CD4-positive, alpha-beta T cell treated with Interleukin-1 beta for 1 hour (primary cell): Measurements from ENCODE around the gene IL22.
A peak's percentile ranks its signal among the peaks of the same experiment; 100 is the strongest.

Source experiments
- DNase-seq, 2 donors: peaks; one replicate each; pipeline ENCODE4 v3.0.0-alpha.2; 2020 to 2022

The IL22 gene, protein sequence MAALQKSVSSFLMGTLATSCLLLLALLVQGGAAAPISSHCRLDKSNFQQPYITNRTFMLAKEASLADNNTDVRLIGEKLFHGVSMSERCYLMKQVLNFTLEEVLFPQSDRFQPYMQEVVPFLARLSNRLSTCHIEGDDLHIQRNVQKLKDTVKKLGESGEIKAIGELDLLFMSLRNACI

DNA sequence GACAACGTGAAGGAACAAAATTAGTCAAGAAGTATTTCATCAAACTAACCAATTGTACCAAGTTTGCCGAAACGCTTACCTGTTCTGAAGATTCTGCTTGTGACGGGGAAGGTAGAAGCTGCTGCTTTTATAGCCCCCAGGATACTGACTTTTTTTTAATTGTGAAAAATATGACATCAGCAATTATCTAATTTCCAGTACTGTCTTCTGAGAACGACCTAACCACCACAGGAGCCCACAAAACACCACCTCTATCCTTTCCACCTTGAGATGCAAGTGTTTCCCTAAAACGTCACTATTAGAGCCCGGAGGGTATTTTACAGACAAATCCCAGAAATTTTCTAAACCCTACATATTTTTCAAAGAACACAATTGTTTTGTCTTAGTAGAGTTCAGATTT is at the start of gene IL22:
Gene IL22, minus strand, starts transcription at position 101 of the 400 bp plus-strand sequence. CDS start 156 bp downstream, outside the sequence.
- DNase-seq = no peak

DNA sequence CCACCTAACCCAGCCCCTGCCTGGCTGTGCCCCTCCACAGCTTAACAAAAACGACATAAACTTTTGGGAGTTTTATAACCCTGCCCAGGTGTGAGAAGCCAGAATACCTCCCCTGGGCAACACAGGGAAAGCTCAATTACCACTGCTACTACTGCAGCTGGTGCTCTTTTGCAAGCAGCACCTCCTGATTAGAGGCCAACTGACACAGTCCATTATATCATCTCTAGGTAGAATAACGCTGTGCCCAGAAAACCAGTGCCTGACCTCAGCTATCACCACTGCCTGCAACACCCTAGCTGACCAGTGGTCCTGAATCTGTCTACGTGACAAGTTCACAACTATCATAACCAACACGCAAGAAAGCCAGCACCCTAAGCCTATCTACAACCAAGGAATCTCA is 44.5 kb upstream of the IL22 start:
- DNase-seq = no peak

DNA sequence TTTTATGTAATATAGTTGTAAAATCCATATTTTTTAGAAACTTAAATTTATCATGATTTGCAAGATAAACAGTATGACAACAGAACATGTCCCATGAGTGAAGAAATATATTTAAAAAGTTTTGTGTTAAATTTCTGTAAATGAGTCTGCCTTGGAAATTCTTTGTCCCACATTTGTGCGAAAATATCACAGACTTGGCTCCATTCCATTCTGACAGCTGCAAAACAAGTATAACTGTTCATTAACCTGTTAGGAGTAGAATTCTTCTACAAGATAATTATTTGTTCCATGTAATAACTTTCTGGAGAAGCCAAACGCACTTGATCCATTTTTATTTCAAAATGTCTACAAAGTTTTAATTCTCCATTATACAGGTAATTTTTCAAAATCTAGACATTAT is 40.8 kb upstream of the IL22 start:
- DNase-seq = no peak

DNA sequence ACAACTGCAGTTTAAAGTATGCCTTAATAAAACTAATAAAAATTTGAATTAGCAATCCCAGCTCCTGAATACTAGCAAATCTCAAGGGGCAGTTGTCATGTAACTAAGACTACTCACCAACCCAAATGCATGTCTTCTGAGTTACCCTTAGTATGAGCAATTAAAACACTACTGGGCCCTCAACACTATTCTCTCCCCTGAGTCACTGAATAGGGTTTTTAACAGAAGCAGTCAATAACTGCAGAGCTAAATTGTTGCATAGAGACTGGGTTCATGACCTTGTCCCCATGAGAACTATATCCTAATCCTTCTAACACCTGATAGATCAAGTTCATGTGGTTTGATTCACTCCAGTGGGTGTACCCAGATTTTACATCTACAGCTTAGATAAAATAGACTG is 39.9 kb upstream of the IL22 start:
- DNase-seq = no peak

DNA sequence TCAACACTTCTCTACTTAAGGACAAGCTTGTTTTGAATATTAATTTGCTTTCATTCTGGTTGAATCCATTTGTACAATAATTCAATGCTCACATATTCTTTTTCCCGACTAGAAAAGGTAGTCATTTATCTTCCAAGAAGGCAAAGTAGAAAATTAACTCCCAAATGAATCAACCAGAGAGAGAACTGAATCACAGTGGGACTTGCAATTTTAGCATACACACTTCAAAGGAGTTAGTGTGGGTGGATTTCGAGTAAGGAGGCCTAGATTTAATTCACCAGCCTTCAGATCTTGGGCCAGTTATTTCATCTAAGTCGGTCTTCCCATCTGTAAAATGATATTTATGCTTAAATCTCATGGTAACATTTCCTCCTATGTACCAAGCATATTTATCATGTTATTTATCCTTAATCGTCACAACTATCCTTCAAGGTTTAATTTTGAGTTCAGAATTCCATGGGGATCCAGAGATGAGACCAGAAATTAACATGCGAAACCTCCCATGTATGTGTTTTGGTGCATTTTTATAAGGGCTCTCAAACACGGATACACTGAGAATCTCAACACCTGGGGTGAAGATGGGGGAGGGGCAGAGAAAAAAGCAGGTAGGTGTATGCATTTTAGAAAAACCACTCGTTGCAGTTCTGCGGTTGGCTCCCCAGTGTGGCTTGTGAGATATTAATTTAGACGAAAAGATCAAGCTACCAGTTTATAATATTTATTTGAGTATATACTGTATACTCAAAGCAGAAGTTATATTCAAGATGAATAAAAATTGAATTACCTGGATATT is 38.9 kb upstream of the IL22 start:
- no peak for DNase-seq

DNA sequence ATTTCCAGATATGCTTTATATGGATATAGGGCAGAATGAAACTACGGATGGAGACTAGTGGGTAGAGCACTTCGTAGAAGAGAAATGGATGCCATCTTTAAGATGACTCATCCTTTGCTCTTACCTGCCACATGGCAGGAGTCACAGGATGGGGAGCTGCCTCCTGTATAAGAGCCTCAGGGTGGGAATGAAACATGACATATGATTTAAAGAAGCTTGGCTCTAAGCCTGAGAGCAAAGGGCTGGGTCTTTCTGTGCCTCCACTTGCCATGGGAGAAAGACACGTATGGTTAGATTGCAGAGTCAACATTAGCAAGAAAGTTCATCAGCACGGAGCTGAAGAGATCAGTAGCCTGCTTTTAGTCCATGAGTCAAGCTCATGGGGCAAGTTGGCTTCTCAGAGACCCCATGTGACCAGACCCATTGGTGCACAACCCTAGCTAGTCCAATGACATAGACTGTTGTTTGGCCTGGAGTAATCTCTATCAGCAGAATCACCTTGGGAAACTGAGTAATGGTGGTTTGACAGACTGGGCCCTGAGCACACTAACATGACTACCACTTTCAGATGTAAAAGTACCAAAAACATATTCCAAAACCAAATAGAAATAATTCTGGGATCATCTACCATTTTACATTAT is 38.1 kb upstream of the IL22 start:
- DNase-seq = no peak

DNA sequence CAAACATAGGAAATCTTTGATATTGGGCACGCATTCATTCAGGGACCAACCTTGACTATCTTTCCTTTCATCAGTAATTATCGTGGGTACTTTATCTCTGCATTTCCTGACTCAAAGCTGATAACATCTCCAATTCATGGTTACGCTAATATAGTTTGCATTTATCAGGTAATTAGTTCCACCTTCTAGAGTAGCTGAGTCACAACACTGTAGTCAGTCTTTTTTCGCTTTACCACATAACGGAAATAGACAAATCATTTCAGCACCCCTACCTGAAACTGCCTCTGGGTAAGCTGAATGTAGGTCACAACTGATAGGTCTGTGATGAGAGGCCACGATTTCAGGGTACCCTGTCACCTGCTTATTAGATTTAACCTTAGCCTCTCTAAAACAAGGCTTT is 36.7 kb upstream of the IL22 start:
- DNase-seq = peak; percentile 3 to 51

DNA sequence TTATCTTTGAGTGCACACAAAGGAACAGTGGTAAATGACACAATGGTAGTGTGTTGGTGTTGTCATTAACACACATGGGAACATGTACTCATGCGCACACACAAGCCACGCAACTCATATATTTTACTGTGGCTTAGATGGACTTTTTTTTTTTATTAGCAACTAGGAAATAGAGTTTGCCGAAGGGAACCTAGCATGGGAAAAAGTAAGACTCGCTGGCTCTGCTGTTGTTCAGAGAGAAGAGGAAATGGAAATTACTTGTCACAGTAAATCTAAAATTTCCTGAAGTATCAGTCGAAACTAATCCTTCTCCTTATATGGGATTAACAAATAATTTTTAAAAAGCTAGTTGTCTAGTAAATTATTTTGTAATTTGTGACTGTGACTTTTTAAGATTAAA is 33.7 kb upstream of the IL22 start:
- no peak for DNase-seq

DNA sequence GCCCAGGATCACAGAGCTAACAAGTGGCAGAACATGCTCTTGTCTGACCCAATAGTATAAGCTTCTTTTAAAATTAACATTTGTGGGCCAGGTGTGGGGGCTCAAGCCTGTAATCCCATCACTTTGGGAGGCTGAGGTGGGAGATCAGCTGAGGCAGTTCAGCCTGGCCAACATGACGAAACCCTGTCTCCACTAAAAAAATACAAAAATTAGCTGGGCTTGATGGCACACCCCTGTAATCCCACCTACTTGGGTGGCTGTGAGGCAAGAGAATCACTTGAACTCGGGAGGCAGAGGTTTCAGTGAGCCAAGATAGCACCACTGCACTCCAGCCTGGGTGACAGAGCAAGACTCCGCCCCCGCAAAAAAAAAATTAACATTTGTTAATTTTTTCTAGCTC is 33.0 kb upstream of the IL22 start:
- DNase-seq = no peak

DNA sequence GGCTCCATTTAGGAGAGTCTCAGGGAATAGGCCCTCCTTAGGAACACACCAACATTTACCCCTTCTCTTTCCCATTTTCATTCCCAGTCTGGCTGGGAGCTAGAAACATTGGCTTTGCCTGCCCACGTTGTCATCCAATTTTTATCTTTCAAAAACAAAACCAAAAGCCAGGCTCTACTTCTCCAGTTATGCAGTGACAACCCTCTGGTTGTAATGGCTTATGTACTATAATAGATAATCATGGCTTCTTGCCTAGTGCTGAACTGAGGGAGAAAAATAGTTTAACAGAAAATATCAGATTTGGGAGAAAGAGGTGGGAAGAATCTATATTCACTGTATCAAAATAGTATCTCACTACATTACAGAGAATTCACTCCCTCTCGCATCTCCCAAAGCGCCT is 32.1 kb upstream of the IL22 start:
- DNase-seq = no peak

DNA sequence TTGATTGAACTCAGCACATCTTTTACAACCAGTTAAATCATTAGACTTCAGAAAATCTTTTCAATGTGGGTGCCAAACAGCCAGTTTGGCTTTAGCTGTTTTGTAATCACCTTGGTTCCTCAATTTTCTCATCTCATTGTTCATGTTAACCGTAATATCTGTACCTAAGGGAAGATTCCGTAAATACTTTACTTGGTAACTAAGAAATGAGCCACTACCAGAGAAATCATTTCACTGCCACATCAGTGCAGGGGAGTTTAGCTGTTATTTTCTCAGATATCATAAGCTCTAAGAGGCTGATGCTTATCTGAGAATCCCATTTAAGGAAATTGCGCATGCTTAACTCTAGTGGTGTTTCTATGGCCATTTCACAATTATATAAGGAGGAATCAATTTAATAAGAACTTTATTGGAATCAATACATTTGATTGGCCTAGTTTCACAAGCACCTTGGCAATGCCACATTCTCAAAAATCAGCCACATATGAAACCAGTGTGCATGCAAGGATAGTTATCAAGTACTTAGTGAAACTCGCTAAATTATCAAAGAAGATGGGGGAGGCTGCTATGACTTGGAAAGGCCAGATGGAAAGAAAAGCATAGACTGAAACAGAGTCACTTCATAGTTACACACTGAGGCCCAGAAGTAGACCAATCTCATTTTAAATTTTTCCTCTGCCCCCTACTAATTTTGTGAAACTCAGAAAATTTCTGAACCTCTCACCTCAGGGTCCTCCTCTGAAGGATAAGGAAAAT is 28.1 kb upstream of the IL22 start:
- DNase-seq = no peak

DNA sequence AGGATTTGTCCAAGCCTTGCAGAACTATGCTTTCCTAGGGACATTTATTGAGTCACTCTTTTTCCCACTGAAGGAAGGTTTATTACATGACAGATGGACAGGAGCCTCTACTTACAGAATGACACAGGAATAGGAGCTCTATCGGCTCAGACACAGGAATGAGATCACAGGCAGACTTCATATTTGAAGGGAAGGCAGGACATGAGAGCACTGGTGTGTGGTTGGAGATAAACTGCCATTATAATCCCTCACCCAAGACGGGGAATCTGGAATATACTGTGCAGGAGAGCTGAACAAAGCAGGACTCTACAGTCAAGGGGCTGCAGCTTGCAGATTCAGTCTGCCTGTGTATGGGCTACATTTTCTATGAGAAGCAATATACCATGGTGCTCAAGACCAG is 26.8 kb upstream of the IL22 start:
- DNase-seq = no peak

DNA sequence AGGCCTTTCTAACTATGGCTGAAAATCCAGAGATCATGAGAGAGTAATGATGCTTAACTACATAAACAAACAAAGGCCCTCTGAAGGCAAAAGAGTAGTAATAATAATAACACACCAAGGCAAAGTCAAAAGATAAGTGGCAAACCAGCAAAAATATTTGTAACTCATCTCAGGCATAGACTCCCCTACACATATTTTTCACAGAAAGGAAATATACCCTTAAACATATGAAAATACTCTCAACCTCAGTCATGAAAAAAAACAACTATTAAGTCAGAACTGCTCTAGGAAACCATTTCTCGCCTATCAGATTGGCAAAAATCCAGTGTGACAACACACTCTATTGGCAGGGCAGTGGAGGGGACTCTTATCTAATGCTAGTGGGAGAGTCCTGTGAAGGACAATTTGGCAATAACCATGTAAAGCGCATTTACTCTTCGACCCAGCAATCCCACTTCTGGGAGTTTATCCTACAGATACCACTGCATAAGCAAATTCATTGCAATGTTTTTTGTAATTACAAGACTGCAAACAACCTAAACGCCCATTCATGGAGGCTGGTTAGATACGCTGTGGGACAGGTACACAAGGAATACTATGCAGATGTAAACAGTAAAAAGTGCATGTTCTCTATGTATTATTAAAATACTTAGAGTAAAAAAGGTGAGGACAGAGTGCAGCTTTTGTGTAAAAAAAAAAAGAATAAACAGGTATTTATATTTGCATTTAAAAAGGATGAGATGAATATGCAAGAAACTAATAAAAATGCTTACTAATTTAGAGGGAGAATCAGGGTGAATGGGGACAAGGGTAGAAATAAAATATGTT is 26.0 kb upstream of the IL22 start:
- DNase-seq = no peak

DNA sequence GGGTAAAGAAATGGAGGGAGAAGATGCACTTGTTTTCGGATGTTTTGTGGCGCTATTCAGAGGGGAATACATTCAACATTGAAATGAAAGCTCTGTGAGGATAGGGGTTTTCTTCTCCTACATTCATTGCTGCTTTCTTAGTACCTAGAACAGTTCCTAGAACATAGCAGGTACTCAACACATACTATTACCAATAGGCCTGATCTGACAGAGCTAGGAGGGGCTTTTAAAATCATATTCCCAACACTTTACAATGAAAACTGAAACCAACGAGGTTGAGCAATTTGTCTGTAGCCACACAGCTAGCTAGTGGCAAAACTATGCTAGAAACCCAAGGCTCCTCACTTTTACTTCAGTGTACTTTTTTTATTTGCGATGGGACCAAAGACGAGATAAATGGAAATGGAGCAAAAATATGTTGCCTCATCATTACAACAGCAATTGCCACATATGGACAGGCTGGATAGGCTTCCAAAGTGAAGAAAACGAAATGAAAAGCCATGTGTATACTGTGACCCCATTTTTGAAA is 23.1 kb upstream of the IL22 start:
- no peak for DNase-seq

DNA sequence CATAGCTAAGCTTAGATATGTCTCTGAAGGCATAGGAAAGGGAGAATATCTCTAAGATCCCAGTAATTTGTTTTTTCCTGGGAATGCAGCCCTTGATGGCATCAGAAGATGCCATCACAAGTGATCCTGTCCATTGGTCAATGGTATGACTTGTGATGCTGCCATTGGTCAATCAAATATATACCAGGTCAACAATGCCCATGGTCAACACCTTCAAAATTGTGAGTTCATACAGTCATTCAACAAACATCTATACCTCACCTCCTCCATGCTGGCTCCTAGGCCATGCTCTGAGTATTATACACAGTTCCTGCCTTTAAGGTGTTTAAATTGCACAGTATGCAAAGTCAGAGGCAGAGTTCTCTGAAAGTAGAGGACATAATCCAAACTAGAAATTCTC is 19.3 kb upstream of the IL22 start:
- DNase-seq = no peak

DNA sequence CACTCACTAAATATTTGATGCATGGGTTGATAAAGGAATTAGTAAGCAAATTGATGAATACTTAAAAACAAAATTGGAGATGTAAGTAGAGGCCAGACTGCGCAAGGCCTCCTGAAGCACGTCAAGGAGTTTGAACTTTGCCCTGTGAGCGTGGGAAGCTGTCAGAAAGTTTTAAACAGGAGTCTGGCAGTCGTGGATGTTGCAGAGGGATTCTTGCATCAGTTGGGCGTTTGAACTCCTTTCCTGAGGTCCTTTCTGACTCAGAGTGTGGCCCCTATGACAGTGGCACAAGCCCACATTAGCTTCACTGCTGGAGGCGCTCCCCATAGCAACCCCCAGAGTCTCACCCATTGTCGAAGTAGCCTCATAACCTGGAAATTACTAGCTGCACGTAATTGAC is 17.9 kb upstream of the IL22 start:
- no peak for DNase-seq

DNA sequence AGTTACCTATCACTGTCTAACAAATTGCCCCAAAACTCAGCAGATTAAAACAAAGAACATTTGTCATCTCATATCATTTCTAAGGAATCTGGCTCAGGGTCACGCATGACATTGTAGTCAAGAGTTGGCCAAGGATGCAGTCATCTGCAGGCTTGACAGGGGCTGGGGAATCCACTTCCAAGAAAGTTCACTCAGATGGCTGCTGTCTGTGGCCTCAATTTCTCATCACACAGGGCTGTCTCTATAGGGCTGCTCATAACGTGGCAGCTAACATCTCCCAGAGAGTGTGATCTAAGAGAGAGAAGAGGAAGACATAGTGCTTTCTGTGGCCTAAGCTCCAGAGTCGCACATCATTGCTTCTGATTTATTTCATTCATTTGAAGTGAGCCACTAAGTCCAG is 17.0 kb upstream of the IL22 start:
- no peak for DNase-seq

DNA sequence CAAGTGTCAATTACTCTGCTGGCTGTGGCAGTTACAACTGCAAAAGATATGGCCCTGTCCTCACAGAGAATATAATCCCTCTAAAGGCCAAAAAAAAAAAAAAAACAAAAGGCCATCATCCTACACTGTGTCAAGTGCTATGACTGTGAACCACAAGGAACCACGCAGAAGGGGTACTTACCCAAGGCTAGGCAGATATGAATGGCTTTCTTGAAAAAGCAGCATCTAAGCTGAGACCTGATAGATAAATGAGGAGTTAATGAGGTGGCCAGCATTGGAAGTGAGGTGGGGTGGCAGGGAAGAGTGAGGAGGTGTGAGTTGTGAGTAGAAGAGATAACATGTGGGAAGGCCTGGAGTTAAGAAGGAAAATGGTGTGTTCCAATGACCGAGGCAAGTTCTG is 16.4 kb upstream of the IL22 start:
- no peak for DNase-seq

DNA sequence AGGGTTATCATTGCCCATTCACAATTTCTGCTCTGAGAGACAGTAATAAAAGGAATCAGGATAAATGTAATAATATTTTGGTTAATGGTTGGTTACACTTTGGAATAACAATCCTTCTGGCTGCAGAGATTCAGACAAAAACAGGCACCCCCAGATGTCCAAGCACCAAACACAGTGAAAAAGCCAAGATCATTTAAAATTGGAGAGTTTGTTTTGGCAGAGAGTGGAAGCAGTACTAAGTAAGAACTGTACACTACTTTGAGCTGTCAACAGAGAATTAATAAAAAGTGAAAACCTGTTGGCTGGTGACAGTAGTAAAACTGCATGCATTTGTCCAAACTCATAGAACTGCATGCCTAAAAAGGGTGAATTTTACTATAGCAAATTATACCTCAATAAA is 15.6 kb upstream of the IL22 start:
- DNase-seq = no peak

DNA sequence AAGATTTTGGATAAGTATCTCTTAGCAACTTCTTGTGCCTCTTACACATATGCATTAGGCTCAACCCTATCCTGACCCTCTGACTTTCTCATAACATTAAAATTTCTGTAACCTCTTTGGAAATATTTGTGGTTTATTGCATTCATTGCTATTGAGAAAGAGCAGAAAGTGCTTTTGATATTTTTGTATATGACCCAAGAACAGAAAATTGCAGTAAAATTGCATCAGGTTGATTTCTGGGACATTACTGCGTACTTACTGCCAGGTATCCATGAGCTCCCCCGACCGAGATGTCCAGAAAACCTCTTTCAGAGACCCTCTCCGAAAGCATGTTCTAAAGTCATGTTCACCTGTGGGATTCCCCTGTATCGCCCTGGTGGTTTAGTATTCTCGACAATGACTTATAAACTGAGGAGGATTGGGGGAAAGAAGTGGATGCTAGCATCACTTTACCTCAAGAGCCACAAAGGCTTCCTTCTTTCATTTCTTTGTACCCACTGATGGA is 14.5 kb upstream of the IL22 start:
- DNase-seq = no peak

DNA sequence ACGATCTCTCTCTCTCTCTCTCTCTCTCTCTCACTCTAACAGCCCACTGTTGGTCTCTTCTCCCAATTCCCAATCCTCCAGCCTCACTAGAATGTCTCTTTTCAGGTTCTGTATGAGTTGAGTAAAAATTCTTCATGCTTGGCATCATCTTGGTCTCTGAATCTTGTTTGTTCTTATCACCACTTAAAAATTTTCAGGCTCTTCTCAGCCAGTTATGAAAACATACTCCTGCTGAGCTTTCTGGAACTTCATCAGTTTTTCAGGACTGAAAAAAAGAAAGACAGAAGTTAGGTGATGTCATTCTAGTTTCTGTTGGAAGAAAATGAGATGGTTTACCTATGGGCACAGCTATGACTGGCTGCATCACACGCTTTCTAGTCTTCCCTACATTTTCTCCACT is 11.5 kb upstream of the IL22 start:
- no peak for DNase-seq

DNA sequence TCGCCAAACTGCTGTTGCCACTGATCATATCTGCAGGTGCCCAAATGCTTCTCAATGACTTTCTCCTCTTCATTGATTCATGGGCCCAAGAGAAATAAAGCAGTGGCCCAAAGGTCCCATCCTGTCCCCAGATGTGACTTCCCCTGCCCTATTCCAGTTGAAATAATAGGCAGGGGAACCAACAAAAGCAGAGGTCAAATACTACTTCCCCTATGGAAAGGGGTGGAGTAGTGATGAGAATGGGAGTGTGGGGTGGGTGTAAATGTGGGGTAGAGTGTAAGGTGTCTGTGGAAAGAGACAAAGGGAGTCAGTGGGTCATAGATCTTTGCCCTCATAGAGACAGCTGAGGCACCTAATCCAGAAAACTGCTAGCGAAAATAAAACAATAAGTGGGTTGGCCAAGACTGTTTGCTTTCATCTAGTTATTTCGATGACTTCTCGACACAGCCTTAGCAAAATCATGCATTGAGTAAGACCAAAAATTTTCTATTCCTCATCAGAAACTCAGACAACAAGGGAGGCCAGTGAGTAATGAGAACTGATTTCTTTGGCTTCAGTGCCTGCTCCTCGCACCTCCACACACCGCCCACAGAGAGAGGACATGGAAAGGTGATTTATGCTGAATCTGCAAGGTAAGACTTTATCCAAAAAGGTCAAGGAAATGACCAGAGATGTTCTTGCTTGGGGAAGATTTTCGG is 10.9 kb upstream of the IL22 start:
- DNase-seq = no peak
